GM13977 (cell line): Measurements from ENCODE around the gene IRX2.

ENCODE experiments used
- DNase-seq: peaks from one replicate; pipeline ENCODE4 v3.0.0; 2012; ENCODE audit warnings: low spot score
- in situ Hi-C: fragments of 300-500 bp; cut with MboI; formaldehyde crosslinking; loops from one replicate; pipeline ENCODE4 v1.12.0; 2022; ENCODE audit warnings: low sequenced_read_pairs, low pct_unique_long_range_greater_than_20kb, mixed read lengths, inconsistent platforms; ENCODE audit not compliant: unreplicated experiment
- TF ChIP-seq, protein P1 (sequence below): IDR thresholded peaks from 2 replicates; pipeline ENCODE4 v1.5.1; 2012; ENCODE audit warnings: mild to moderate bottlenecking, control low read depth; ENCODE audit not compliant: insufficient read depth; ENCODE audit errors: extremely low read depth, missing control alignments

Gene IRX2

GRCh38 chr5:2704806-2705645 lies 46.5 kb downstream of the IRX2 start:
- in situ Hi-C loops, result no loop called here
- DNase-seq, result no peak
- TF ChIP-seq, protein P1, sequence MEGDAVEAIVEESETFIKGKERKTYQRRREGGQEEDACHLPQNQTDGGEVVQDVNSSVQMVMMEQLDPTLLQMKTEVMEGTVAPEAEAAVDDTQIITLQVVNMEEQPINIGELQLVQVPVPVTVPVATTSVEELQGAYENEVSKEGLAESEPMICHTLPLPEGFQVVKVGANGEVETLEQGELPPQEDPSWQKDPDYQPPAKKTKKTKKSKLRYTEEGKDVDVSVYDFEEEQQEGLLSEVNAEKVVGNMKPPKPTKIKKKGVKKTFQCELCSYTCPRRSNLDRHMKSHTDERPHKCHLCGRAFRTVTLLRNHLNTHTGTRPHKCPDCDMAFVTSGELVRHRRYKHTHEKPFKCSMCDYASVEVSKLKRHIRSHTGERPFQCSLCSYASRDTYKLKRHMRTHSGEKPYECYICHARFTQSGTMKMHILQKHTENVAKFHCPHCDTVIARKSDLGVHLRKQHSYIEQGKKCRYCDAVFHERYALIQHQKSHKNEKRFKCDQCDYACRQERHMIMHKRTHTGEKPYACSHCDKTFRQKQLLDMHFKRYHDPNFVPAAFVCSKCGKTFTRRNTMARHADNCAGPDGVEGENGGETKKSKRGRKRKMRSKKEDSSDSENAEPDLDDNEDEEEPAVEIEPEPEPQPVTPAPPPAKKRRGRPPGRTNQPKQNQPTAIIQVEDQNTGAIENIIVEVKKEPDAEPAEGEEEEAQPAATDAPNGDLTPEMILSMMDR, result no peak

DNA sequence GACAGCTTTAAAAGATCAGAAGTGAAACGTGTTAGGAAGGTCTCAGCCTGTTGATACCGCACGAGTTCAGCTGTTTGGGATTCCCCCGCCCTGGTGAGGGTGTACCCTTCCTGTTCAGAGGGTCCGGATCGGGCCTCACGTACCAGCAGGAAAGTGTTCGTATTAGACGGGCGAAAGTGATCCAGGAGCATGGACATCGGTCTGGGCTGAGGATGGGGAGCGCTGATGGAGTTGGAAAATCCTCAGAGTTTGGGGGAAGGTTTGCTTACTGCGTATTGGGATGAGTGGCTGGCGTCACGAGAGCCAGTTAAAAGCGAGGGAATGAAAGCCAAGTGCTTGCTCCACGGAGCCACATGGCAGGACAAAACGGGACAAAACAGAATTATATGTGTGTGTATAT lies 47.4 kb downstream of the IRX2 start:
- TF ChIP-seq, protein P1, result no peak
- no peak for DNase-seq
- in situ Hi-C loops, result no loop called here

DNA sequence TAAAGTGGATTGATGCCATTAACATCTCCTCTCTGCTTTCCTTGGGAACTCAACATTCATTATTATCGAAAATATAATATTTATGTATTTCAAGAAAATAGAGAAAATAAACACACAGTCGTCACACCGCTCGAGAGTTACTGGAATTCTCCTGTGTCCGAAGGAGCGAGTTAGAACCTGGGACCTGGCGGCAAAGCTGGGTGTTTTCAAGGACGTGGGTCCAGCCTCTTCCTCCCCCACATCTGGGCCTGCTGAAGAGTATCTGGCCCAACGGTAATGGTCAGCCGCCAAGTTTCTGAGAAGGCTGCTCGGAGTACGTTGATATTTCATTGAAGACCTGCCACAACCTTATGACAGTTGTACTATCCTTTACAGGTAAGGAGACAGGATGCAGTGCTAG lies 47.9 kb downstream of the IRX2 start:
- no peak for DNase-seq
- TF ChIP-seq, protein P1, result no peak
- in situ Hi-C loops, result no loop called here

GRCh38 chr5:2703041-2703440 lies 48.4 kb downstream of the IRX2 start:
- no peak for DNase-seq
- in situ Hi-C loops, result no loop called here
- TF ChIP-seq, protein P1, result no peak

GRCh38 chr5:2702096-2702879 lies 49.2 kb downstream of the IRX2 start:
- DNase-seq, result no peak
- TF ChIP-seq, protein P1, result no peak
- in situ Hi-C loops, result no loop called here

DNA sequence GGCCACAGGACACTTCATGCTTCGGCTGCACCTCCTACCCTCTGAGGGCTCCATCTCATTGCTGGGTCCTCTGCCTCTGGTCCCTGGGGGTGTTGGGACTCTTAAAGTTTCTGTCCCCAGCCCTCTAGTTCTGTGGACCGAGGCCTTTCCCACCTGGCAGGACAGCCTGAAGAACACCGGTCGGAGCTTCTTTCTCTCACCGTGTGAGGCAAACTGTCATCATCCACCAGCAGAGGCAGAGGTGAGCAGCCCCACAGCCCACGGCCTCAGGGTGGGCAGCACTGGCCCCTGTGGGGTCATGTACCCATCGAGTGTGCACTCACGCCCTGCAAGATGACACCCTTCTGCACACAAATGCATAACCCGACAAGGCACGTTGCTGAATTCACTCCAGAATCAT lies 49.9 kb downstream of the IRX2 start:
- no peak for DNase-seq
- TF ChIP-seq, protein P1, result no peak
- in situ Hi-C loops, result no loop called here
